Anterior cingulate cortex (tissue), 58 donors: ENCODE measurements around the gene IDUA.
"Not testable (repeated sequence)": the region's sequence is repeated elsewhere in the genome, so short reads cannot be mapped to it uniquely, and the experiment has no call there.

Experiments used
- DNase-seq, 58 donors: peaks; one replicate each; lab custom pipeline; 2025; lab: John Stamatoyannopoulos, UW

Gene IDUA

DNA sequence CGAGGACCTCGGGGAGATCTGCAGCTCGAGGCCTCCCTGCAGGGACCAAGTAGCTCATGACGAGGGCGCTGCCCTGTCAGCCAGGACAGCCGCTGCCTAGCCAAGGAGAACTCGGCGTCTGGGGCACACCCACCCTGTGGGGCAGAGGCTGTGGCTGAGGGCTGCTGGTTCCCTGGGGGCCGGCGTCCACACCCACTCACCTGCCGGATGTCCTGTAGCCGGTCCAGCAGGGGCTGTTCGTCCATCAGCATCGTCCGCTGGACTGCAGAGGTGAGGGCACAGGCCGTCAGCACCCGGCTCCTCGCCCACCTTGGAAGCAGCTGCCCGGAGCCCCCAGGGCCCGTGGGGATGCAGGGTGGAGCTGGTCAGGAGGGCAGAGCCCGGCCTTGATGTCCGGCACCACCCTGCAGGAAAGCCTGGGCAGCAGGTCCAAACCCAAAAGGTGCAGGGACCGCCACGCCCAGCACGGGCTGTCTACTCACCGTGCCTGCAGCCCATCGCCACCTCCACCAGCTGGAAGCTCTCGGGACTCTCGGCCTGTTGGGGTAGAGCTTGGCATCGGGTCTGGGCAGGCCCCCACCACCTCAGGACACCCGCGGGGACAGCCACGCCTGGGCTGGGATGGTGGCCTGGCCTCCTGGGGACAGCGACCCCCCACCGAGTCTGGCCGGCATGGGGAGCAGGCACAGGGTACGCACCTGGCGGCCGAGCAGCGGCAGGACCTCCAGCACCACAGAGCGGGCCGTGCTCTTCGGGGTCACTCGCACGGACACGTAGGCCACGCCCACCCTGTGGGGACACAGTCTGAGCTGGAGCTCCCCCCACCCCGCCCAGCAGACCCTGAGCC lies 20.4 kb upstream of the IDUA start:
- DNase-seq, result no peak

DNA sequence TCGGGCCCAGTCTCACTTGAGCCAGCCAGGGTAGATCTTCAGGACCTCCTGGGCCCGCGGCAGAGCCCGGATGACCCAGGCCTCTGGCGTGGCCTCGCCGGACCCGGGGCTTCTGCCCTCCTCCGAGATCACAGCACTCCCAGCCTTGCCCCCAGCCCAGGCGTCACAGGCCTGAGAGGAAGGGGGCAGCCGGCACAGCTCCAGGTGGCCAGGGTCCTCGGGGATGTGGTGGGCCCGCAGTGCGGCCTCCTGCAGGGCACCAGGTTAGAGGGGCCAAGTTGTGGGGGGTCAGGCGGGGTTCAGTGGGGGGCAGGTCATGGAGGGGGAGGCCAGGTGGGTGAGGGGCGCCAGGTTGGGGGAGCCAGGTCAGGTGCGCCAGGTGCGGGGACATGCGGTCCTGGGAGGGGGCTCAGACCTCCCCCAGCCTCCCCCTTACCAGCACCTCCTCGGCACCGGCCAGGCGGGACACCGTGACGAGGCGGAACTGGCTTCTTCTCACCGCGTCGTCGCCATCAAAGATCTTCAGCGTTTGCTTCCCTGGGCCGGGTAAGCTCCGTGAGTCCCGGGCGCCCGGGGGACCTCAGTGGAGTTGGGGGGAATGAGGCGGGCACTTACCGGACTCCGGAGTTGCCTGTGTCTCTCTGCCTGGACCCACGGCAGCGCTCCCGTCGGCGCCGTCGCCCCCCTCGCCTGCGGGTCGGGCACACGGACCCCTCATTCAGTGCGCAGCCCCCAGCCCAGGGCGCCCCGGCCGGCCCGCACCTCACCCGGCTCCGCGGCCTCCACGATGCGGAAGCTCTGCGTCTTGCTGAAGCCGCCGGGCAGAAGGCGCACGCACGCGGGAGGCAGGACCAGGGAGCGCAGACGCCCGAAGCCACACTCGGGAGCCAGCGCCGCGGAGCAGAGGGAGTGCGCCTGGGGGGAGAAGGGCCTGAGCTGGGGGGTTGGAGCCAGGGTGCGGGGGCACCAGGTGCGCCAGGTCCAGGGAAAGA lies 19.4 kb upstream of the IDUA start:
- DNase-seq, result no peak

DNA sequence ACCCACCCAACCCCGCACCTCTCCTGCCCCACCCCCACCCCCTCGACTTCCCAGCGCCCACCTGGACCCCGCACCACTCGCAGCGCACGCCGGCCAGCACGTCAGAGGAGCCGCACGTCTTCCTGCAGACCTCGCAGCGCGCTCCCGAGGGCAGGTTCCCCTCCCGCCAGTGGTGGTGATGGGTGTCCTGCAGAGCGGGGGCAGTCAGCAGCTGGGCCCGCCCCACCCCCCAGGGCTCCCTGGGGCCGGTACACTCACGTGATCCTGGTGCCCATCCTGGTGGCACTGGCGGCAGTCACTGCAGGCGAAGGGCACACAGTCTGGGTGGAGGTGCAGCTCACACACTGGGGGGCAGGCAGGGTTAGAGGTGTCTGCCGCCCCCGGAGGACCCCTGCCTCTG lies 18.6 kb upstream of the IDUA start:
- DNase-seq, result no peak

DNA sequence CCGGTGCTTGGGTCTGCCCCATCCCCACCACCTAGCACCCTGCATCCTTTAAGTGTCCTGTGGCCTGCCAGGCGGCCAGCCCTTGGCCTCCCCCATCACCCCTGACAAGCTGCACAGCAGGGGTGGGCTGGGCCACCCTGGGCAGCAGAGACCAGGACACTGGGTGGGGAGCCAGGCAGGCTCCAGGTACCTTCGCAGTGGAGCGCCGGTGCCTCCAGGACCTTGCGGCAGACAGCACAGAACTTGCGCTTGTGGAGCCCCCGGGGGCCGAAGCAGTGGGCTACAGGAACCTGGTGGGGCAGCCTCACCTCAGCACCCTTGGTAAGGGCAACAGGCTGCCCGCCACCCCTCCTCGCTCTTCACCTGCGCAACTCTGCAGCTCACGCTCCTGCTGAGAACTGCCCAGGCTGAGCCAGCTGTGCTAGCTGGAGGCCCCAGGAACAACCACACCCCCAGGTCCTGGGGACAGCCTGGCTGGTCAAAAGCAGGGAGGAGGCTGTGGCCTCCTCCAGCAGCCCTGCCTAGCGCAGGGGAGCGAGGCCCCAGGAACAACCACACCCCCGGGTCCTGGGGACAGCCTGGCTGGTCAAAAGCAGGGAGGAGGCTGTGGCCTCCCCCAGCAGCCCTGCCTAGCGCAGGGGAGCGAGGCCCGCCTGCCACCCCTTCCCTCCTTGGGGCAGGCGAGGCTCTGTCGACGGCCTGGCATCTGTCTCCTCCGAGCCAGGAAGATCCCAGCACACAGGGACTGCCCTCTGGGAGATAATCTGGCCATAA lies 18.0 kb upstream of the IDUA start:
- DNase-seq, result no peak

DNA sequence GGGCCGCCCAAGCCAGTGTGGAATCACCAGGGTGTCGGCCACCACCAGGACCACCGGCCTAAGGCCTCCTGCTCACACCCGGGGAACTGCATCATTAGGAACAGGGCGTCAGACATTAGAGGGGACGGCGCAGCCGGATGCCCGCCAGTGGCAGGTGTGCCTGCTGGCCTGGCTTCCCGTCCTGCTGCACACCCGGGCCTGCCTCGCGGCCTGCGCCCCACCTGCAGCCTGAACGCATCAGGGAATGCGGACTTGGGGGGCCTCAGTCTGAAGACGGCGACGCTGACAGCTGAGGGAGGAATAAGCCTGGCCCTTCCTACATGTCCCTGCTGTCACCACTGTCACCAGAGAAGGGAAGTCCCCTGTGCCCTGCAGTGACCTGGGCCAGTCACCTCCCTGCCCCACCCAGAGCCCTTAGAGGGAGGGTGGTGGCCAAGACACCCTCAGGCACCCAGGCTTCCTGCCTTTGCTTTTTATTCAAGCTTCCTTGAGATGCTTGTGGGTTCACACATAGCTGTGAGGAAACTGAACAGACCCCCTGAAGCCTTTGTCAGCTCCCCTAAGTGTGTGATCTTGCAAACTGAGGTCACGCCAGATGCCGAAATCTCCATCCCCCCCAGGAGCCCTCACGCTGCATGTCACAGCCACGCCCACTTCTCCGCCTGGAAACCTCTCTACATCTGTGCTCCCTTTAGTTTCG lies 16.6 kb upstream of the IDUA start:
- DNase-seq, result no peak

DNA sequence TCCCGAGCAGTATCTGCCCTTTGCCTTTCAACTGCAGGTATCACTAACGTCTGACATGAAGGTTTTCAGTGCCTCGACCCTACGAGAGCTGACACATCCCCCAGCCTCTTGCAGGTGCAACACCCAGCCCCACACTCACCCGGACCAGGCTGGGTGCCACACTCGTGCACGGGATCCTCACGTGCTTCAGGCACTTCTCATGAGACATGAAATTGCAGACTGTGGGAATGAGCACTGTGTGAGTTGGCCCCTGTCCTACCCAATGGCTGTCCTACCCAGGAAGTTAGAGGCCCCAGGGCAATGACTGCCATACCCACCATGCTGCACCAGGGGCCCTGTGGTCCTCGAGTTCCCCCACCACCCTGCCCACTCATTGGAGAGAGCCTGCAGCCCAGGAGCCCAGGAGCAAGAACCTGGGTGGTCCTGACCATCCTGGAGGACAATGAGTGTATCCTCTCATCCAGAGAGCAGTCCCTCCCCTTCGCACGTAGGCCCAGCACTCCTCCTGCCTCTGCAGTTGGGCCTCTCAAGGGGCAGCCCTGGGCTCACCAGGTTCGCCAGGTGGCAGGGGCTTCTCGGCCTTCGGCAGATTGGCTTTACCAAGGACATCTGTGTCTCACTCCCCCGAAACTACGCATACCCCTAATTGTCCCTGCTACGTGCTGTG lies 15.9 kb upstream of the IDUA start:
- no peak for DNase-seq

DNA sequence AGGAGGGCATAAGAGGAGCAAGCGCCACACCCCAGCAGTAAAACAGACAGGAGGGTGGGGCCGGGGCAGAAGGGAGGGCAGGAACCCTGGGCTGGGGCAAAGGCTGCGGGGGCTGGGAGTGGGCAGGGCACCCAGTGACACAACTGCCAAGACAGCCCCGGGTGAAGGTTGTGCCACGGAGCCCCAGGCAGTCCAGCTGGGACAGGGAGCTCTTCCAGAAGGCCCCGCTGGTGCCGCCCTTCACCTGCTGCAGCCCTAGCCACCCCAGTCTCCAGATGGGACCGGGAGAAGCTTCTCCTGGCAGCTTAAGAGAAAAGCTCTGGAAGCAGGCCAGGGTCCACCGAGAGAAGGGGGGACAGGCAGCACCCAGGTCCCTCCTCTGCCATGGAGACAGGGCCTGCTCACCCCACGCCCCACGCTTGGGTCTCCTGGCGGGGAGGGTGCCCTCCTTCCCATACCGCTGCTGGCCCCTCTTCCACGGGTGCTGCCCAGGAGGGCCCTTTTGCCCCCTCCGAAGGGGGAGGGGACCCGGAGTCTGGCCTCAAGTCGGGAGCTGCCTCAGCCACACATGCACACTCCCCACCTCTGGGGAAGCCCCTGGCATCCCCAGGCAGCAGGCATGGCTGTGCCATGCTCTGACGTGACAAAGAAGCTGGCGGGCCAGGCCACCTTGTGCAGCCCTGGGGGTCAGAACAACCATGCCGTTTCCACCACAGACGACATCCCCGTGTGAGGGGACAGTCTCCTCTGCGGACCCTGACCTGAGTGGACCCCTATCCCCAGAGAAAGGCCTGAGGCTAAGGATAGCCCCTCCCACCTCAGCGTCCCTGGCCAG lies 15.0 kb upstream of the IDUA start:
- DNase-seq, result no peak

DNA sequence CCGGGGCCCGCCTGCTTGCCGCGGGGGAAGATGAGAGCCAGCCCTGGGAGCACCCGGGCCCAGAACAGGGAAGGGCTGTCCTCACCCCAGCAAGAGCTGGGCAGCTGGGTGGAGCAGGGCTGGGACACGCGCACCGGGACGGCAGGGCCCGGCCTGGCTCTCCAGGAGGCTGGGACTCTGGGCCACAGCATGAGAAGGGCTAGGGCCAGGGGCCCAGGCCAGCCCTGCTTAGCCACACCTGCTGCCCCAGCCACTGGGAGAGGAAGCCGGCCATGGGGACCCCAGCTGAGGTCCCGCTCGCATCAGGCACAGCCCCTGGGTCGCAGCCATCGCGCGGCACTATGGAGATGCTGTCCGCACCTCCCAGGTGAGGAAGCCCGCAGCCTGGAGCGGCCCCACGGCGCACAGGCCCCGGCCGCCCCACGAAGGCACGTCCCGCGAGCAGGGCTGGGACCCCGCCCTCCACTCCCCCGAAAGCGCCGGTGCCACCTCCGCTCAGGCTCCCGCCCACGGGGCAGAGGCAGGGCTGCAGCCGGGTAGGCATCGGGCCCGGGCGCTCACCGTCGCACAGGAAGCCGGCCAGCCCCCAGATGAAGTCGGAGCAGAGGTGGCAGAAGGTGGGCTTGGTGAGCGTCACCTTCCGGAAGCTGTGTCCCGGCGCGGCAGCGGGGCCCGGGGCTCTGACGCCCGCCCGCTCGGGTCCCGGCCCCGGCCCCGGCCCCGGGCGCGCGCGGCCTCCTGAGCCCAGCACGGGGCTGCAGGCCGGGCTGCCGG lies 14.0 kb upstream of the IDUA start:
- peak in 3 of 58 donors; percentile 6 to 24 (median 17) for DNase-seq

DNA sequence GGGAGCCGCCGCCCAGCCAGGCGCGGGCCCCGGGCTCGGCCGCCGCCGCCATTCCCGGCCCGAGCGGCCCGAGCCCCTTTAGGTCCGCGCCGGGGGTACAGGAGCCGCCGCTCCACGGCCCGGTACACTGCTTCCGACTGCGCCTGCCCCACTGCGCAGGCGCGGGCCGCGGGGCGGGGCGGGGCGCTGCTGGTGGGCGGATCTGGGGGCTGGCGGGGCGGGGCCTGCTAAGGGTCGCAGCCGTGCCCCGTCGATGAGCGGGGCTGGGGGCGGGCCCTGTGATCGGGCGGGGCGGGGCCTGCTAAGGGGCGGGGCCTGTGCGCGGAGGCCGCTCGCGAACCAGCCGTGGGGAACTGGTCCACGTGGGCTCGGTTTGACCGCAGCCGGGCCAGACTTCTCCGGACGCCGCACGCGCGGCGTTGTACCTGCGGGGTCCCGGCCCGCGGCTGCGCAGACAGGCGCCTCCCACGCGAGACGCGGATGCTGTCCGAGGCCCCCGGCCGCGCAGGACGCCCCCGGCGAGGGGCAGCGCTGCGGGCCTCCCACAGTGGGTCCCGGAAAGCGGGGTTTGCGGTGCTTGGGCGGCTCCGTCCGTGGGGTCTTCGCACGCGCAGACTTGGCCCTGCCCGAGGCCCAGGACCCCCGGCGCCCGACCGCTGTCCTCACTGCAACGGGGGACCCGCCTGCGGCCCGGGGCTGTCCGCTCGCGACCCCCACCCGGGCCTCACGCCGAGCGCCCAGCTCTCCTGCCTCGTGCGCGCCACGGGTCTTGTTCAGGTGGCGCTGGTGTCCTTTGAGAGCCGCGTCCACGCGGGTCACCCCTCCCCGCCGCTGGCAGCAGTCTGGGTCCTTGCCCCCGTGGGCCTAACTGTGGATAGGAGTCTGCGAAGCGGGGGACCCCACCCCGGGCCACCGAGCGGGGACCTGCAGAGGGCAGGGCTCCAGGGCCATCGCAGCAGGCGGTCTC lies 13.1 kb upstream of the IDUA start, which contains the start of gene DGKQ:
TSS of gene DGKQ (minus strand) at position 139 of the 967 bp plus-strand sequence. CDS start at position 52, 87 bp downstream.
- peak in 56 of 58 donors; percentile 23 to 92 (median 83) for DNase-seq

DNA sequence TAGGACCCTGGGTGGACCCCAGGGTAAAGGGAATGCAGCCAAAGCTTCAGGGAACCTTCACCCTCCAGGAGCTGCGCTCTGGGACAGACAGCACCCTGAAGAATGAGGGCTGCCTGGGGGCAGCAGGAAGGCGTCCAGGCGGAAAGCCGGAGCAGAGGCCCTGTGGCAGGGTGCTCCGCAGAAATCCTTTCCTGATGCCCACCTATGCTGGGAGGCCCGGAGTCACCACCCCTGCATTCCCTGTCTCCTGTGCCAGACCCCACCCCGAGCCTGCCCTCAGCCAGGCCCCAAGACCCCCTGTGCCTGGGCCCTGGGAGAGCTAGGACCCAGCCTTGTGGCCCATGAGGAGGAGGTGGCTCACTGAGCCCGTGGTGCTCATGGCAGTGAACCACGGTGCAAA lies 12.2 kb upstream of the IDUA start:
- no peak for DNase-seq

DNA sequence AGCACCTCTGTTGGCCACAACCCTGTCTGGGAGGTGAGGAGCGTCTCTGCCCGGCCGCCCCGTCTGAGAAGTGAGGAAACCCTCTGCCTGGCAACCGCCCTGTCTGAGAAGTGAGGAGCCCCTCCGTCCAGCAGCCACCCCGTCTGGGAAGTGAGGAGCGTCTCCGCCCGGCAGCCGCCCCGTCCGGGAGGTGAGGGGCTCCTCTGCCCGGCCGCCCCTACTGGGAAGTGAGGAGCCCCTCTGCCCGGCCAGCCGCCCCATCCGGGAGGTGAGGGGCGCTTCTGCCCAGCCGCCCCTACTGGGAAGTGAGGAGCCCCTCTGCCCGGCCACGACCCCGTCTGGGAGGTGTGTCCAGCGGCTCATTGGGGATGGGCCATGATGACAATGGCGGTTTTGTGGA lies 10.8 kb upstream of the IDUA start:
- DNase-seq, result not testable (repeated sequence)

DNA sequence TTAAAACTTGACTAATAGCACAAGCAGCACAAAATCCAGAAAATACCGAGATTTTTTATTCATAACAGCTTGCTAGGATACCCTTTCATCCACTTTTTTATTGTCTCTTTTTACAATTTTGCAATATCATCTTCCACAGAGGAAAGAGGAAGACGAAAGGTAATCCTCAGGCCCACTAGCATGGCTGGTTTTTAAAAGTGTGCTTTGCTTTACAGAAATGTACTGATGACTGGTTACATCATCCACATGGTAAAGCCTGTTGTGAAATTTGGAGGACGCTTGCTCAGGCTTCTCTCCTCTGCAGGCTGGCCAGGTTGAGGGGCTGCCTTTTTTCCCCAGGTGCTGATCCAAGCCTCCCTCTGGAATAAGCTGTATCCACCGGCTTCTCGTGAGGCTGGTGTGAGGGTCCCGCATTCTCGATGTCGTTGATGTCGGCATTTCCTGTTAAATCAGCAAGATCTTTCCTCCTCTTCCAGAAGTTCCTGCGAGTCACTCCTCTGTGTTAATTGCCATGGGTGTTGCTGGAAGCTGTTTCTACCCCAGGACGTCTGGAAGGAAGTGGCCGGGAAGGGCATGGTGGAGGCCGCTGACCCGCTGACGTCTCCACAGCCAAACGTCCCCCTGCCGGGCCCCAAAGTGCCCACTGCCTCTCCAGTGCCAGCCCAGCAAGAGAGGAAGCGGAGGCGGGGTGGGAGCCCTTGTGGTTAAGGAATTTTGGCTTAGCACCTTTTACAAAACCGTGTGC lies 7.7 kb upstream of the IDUA start:
- DNase-seq, result no peak

DNA sequence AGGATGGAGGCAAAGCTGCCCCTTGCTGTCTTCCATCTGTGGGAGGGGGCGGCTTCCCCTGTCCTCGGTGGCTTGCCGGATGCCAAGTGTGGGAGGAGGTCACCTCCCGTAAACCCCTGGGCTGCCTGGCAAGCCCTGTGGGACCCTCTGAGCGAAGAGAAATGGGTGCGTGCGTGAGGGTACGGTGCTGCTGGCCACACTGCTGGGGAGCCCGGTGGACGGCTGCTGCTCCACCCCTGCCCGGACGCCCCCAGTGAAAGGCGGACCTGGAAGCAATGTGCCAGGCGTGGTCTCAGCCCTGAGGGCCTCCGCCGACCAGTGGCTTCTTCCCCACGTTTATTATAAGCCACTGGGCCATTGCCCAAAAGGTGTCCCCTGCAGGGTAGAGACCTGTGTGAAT lies 4.6 kb upstream of the IDUA start:
- DNase-seq, result no peak

DNA sequence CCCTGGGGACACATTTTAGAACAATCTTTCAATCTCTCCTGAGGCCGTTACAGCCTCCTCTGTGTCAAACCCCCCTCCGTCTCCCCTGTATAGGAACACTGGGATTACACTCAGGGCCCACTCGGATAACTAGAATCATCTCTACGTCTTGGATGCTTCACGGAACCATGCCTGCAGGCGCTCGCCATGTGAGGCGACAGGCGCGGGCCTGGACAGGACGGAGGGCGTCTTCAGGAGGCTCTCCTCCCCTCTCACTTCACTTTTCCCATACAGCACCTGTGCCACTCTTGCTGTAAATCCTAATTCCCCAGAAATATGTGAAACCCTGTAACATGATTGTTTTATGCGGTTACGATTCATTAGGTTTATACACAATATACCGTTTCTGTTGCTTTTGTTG lies 4.0 kb upstream of the IDUA start:
- DNase-seq, result no peak

DNA sequence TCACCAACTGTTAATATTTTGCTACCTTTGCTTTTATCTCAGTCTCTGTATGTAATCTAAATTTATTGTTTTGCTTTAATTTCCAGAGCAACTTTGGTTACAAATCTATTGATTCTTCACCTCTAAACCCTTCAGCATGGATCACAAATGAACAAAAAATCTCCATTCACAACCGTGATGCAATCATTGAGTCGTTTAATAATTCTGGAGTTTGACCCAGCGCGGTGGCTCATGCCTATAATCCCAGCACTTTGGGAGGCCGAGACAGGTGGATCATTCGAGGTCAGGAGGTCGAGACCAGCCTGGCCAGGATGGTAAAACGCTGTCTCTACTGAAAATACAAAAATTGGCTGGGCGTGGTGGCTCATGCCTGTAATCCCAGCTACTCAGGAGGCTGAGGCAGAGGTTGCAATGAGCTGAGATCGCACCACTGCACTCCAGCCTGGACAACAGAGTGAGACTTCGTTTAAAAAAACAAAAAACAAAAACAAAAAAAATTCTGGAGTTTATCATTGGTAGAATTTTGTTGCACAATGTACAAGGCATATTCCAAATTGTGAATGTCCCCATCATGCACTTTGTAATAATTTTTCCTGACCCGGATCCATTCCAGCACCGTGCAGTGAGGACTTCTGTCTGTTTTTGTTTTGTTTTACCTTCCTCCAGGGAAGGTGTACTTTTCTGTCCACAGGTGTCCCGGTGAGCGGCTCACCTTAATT lies 2.3 kb upstream of the IDUA start:
- DNase-seq, result no peak
